HEK293 (cell line): ENCODE results near the gene SLC18B1.

Source experiments
- ATF2 ChIP-seq: fragments of 450-650 bp; formaldehyde crosslinking; IDR thresholded peaks from 2 replicates; pipeline ENCODE4 v1.5.1; 2016; ENCODE audit warnings: missing biosample characterization, missing genetic modification characterization, low read depth
- OVOL3 ChIP-seq: fragments of 450-650 bp; formaldehyde crosslinking; IDR thresholded peaks from 2 replicates; pipeline ENCODE4 v1.5.1; 2016; ENCODE audit warnings: missing biosample characterization, missing genetic modification characterization
- ZNF530 ChIP-seq: fragments of 450-650 bp; formaldehyde crosslinking; IDR thresholded peaks from 2 replicates; pipeline ENCODE4 v1.5.1; 2016; ENCODE audit warnings: low read depth, missing biosample characterization, missing genetic modification characterization
- TF ChIP-seq, protein P1 (sequence below): fragments of 450-650 bp; formaldehyde crosslinking; IDR thresholded peaks from 2 replicates; pipeline ENCODE4 v1.5.1; 2016; ENCODE audit warnings: missing biosample characterization, missing genetic modification characterization

DNA sequence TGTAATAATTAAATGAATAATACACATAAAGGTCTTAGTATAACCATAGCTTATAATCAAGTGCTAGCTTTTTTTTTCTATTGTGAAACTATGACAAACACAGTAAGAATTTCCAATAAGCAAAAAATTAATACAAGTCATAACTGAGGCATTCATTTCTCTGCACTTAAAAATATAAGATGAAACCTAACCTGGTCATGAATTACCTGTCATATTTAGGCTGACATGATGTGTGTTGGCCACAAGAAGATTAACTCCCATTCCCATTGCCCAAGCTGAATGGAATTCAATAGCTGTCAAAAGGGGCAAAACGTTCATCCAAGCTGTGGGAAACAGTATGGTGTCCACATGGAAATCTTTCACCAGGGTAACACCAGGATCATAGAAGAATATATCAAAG, 46.2 kb downstream of the SLC18B1 start:
- TF ChIP-seq OVOL3 (tag by site-specific recombination) (no peak), ZNF530 (tag by site-specific recombination) (no peak), ATF2 (tag by site-specific recombination) (no peak)
- TF ChIP-seq, protein P1, sequence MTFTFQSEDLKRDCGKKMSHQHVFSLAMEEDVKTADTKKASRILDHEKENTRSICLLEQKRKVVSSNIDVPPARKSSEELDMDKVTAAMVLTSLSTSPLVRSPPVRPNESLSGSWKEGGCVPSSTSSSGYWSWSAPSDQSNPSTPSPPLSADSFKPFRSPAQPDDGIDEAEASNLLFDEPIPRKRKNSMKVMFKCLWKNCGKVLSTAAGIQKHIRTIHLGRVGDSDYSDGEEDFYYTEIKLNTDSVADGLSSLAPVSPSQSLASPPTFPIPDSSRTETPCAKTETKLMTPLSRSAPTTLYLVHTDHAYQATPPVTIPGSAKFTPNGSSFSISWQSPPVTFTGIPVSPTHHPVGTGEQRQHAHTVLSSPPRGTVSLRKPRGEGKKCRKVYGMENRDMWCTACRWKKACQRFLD (tag by site-specific recombination) = no peak
